NCI-H460 (cell line): ENCODE data around the gene ZNF416. TPM values are rescaled to one million over a fixed set of nuclear protein-coding genes. Genes with fewer than 3 reads are reported as not detected.

Experiments used
- DNase-seq: peaks from one replicate; pipeline ENCODE4 v3.0.0-alpha.2; 2016; ENCODE audit warnings: low read depth; ENCODE audit errors: extremely low read depth
- total RNA-seq: library from RNA; depleted of rRNA; stranded (reverse); fragments of >200 nt; shearing (Covaris generic); gene quantifications from 2 replicates; pipeline ENCODE4 v1.2.3, GENCODE V29; 2014; rRNA removed

The ZNF416 gene
- total RNA-seq, 1 experiment from 2014 or later: 5.0 TPM

DNA sequence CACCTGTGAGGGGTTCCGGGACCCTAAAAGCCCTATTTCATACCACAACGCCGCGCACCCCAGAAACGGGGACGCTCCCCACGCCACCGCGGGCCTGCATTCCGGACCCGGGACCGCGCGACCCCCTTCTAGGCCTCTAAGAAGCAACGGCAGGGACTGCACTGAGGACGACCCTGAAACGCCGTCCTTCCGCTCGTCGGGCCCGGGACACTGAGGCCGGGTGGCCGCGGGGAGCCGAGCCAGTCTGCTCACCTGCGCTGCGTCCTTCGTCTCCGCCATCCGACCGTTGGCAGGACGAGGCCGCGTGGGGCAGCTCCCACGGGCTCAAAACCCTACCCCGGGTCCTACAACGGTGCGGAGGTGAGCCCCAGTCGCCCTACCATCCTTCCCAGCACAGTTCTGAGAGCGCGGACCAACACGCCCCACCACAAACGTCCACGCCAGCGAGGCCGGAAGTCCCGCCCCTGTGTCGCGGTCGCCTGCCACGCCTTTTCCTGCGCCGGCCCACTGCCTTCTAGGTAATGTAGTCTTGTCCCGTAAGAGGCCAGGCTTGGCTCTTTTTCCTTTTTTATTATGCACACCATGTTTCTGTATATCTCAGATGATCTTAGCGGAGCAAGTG is 19.2 kb downstream of the ZNF416 start, which contains the start of gene ZNF550:
TSS of gene ZNF550 (minus strand) at position 460 of the 622 bp plus-strand sequence. CDS start at position 279, 181 bp downstream.
- peak; percentile 66 for DNase-seq

DNA sequence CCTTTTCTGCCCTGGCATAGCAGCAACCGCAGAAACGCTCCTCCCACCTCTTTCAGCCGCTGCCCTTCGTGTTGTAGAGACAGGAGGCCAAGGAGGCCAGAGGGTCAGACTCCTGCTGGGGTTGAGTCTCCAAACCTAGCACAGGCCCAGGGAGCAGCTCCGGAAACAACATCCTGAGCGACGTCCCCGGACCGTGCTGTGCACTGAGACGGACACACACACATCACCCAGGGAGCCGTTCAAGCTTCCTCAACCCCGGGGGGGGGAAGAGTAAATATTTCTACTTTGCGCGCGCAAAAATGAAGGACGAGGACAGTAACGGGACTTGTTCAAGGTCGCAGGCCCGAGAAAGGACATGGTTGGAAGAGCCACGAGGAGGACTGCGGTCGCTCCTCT is 19.7 kb downstream of the ZNF416 start:
- DNase-seq: no peak

DNA sequence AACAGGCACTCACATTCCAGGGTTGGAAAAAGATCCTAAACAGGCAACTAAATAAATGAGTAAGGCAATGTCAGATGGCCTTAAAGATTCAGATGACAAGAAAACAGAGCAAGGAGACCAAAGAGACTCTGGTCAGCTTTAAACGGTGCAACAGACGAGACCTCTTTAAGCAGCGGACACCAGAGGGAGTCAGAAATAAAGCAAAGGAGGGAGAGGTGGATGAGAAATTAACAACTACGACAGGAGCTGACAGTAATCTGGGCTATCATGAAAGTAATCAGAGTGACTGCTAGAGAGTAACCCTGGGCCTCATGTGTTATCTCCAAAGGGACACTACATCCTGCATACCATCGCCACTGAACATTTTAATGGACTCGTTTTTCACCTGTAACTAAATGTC is 20.2 kb downstream of the ZNF416 start:
- DNase-seq: no peak

DNA sequence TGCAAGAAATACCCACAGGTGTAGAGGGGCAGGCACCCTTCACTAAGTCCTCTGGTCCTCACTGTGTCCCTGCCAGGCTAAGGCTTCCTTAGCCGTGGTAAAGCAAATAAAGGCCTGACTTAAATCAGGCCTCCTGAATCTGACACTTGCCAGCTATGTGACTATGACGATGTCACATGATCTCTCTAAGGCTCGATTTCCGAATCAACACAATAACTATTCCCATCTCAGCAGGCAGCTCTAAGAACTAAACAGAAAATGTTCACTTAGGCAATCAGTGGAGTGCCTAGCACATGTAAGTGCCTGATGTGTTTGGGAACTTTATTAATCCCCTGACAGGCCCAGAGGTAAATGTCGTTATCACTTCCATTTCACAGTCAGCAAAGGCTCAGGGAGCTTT is 21.1 kb downstream of the ZNF416 start:
- DNase-seq: no peak

DNA sequence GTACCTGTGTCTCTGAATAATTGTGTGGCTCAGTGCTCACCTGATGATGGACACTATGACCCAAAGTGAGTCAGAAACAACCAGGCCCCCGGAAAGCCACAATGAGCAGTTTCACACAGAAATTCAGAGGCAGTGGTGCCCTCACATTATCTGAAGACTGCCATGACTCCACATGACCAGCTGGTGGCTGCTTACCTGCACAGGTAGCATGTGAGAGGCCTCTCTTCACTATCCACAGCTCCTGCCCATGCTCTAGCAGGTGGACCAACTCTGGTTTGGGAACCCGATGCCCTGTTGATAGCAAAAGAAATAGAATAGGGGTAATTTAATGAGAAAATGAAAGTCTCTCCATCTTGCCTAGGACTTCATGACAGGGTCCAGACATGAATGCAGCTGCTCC is 26.3 kb downstream of the ZNF416 start:
- no peak for DNase-seq

DNA sequence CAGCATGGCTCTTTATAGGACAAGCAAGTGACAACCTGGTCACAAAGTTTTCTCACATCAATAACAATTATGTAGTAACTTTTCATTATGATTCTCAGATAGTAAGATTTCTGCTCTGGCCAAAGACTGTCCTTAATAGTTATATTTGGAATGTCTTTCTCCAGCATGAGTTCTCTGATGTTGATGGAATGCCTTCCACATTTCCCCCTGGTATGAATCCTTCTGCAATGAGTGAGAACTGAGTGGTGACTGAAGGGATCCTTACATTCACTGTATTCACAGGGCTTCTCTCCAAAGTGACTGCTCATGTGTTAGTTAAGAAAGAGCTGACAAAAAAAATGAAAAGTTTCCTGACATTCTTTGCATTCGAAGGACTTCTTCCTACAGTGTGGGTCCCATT is 32.2 kb downstream of the ZNF416 start:
- DNase-seq: no peak

DNA sequence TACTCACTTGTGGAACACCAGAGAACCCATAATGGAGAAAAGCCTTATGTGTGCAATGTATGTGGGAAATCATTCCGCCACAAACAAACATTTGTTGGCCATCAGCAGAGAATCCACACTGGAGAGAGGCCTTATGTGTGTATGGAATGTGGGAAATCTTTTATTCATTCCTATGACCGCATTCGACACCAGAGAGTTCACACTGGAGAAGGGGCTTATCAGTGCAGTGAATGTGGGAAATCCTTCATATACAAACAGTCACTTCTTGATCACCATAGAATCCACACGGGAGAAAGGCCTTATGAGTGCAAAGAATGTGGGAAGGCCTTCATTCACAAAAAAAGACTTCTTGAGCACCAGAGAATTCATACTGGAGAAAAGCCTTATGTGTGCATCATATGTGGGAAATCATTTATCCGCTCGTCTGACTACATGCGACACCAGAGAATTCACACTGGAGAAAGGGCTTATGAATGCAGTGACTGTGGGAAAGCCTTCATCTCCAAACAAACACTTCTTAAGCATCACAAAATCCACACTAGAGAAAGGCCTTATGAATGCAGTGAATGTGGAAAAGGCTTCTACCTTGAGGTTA is 40.7 kb downstream of the ZNF416 start:
- DNase-seq: no peak

DNA sequence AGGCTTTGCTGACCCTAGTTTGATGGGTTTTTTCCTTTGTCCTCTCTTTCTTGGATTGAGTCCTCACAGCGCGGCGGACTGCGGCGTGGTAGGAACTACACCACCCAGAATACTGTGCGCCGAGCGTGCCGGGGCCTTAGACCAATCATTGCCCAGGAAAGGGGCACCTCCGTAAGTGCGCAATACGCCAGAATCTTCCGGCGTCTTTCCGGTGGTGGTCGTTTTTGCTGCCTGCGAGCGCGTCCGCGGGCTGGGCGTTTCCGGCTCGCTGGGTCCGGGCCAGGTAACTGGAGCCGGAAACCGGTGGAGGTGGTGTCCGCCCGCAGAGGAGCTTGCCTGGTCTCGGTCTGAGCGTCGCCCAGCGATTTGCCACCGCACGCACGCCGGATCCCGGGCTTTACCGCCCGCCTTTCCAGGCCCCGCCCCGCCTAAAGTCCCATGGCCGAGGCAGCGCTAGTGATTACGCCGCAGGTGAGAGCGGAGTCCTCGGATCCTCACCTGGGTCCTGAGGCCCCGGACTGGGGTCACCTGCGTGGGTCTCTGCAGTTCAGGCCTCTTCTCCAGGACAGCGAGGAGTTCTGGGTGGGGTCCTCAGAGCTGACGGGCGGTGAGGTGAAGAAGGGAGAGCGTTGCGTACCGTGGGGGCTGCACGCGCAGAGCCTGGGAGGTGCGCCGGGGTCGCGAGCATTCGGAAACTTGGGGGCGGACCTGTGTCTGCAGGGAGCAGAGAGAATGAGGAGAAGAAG is 51.4 kb downstream of the ZNF416 start, which contains the start of gene ZNF549:
TSS of gene ZNF549 (plus strand) at position 221 of the 746 bp plus-strand sequence. CDS start at position 439, 218 bp downstream.
- peak; percentile 81 for DNase-seq

Other genes with a start within 250 kb of the ZNF416 start
- 4.6 and 5.5 TPM in 2 replicates for gene ZNF304, start 227.6 kb downstream of the ZNF416 start, total RNA-seq
- 18.0 and 18.3 TPM in 2 replicates for gene TRAPPC2B, start 215.4 kb downstream of the ZNF416 start, total RNA-seq
- gene ZNF547, start 215.4 kb downstream of the ZNF416 start, total RNA-seq: 1.6 and 2.8 TPM in 2 replicates
- 9.4 and 10.6 TPM in 2 replicates for gene ZNF548, start 189.1 kb downstream of the ZNF416 start, total RNA-seq
- 3.9 and 4.7 TPM in 2 replicates for gene ZNF17, start 167.8 kb downstream of the ZNF416 start, total RNA-seq
- gene ZNF749, start 143.6 kb downstream of the ZNF416 start, total RNA-seq: 16.4 and 21.3 TPM in 2 replicates
- gene VN1R1, start 121.8 kb downstream of the ZNF416 start, total RNA-seq: 0.17 and 0.22 TPM in 2 replicates
- 6.1 and 9.4 TPM in 2 replicates for gene ZNF772, start 101.3 kb downstream of the ZNF416 start, total RNA-seq
- 10.7 and 16.1 TPM in 2 replicates for gene ZNF419, start 91.2 kb downstream of the ZNF416 start, total RNA-seq
- 2.7 and 3.0 TPM in 2 replicates for gene ZNF773, start 79.0 kb downstream of the ZNF416 start, total RNA-seq
- gene ZNF549, start 51.6 kb downstream of the ZNF416 start, total RNA-seq: 4.1 and 5.9 TPM in 2 replicates
- gene ZNF550, start 19.0 kb downstream of the ZNF416 start, total RNA-seq: 8.3 and 8.6 TPM in 2 replicates
- not detected in 2 replicates for gene ZIK1, start 5.2 kb upstream of the ZNF416 start, total RNA-seq
- gene ZNF530, start 21.0 kb upstream of the ZNF416 start, total RNA-seq: 3.8 and 4.8 TPM in 2 replicates
- gene ZNF134, start 35.3 kb upstream of the ZNF416 start, total RNA-seq: 15.1 and 15.9 TPM in 2 replicates
- gene ZNF211, start 54.3 kb upstream of the ZNF416 start, total RNA-seq: 5.9 and 6.9 TPM in 2 replicates
- not detected in 2 replicates for gene ZSCAN4, start 90.0 kb upstream of the ZNF416 start, total RNA-seq
- gene ZNF551, start 103.1 kb upstream of the ZNF416 start, total RNA-seq: 8.1 and 8.7 TPM in 2 replicates
- gene ZNF154, start 130.3 kb upstream of the ZNF416 start, total RNA-seq: not detected in 2 replicates
- gene ZNF671, start 148.7 kb upstream of the ZNF416 start, total RNA-seq: not detected in 2 replicates
- 6.5 and 8.8 TPM in 2 replicates for gene ZNF776, start 167.9 kb upstream of the ZNF416 start, total RNA-seq
- 11.1 and 12.4 TPM in 2 replicates for gene ZNF586, start 190.8 kb upstream of the ZNF416 start, total RNA-seq
- gene ZNF552, start 236.0 kb upstream of the ZNF416 start, total RNA-seq: 3.1 and 4.9 TPM in 2 replicates